ENCODE results near the gene MECR. TPM values are rescaled to one million over a fixed set of nuclear protein-coding genes. Genes with fewer than 3 reads are reported as not detected.

Gene MECR
- total RNA-seq, 1 donor from 2014 or later, result 16.9 TPM

- TF ChIP-seq CTCF (IDR thresholded peaks at IDR 0.05), result no peak
- TF ChIP-seq POLR2AphosphoS5 (IDR thresholded peaks at IDR 0.05; ENCODE audit: insufficient read depth in 1 of 2, low read depth in 1 of 2), result no peak
- TF ChIP-seq POLR2A (IDR thresholded peaks at IDR 0.05), result no peak
- Histone ChIP-seq H3K27ac (no peak overlapping the region), H3K9me3 (no peaks in the 10 kb centered on the region), H3K36me3 (no peaks in the 10 kb centered on the region), H3K27me3 (no peaks in the 10 kb centered on the region), H3K4me3 (no peak overlapping the region), H3K4me1 (peaks cover 22% of the 10 kb centered on the region)
- no peak for DNase-seq (ENCODE audit: extremely low spot score in 2 of 2)
- intact Hi-C loops (cut with DNase I), result no loop called here
Observed at GRCh38 chr1:29255134-29255666, 24.5 kb upstream of the MECR start.

GRCh38 chr1:29254346-29254745, 23.6 kb upstream of the MECR start:
- TF ChIP-seq CTCF (IDR thresholded peaks at IDR 0.05) (no peak), POLR2A (IDR thresholded peaks at IDR 0.05) (no peak), POLR2AphosphoS5 (IDR thresholded peaks at IDR 0.05; ENCODE audit: insufficient read depth in 1 of 2, low read depth in 1 of 2) (no peak)
- intact Hi-C loops (cut with DNase I), result loop anchor here (5.0 kb wide), 1 partner anchor 1228 kb away; no protein-coding TSS in a partner anchor
- Histone ChIP-seq H3K4me1 (peaks cover 18% of the 10 kb centered on the region), H3K36me3 (no peaks in the 10 kb centered on the region), H3K27me3 (no peaks in the 10 kb centered on the region), H3K27ac (no peak overlapping the region), H3K4me3 (no peak overlapping the region), H3K9me3 (no peaks in the 10 kb centered on the region)
- no peak for DNase-seq (ENCODE audit: extremely low spot score in 2 of 2)

GRCh38 chr1:29253180-29253579, 22.4 kb upstream of the MECR start:
- intact Hi-C loops (cut with DNase I), result loop anchor here (5.0 kb wide), 1 partner anchor 1229 kb away; no protein-coding TSS in a partner anchor
- peaks cover 12% of the 10 kb centered on the region for H3K4me1 ChIP-seq
- no peak for TF ChIP-seq POLR2A (IDR thresholded peaks at IDR 0.05)
- no peak for TF ChIP-seq CTCF (IDR thresholded peaks at IDR 0.05)
- no peak for TF ChIP-seq POLR2AphosphoS5 (IDR thresholded peaks at IDR 0.05; ENCODE audit: insufficient read depth in 1 of 2, low read depth in 1 of 2)

GRCh38 chr1:29251164-29252124, 20.7 kb upstream of the MECR start:
- no peak for DNase-seq (ENCODE audit: extremely low spot score in 2 of 2)
- no peaks in the 10 kb centered on the region for H3K9me3 ChIP-seq
- peaks cover 2% of the 10 kb centered on the region for H3K4me1 ChIP-seq
- intact Hi-C loops (cut with DNase I), result loop anchor here (5.0 kb wide), 1 partner anchor 1231 kb away; no protein-coding TSS in a partner anchor
- TF ChIP-seq POLR2A (IDR thresholded peaks at IDR 0.05) (no peak), CTCF (IDR thresholded peaks at IDR 0.05) (no peak), POLR2AphosphoS5 (IDR thresholded peaks at IDR 0.05; ENCODE audit: insufficient read depth in 1 of 2, low read depth in 1 of 2) (no peak)
- H3K36me3 ChIP-seq, result no peaks in the 10 kb centered on the region
- no peak overlapping the region for H3K27ac ChIP-seq
- no peak overlapping the region for H3K4me3 ChIP-seq
- no peaks in the 10 kb centered on the region for H3K27me3 ChIP-seq

More at GRCh38 chr1:29253180-29253579, 22.4 kb upstream of the MECR start:
- DNase-seq (ENCODE audit: extremely low spot score in 2 of 2), result no peak
- Histone ChIP-seq H3K27me3 (no peaks in the 10 kb centered on the region), H3K9me3 (no peaks in the 10 kb centered on the region), H3K27ac (no peak overlapping the region), H3K4me3 (no peak overlapping the region), H3K36me3 (no peaks in the 10 kb centered on the region)

Measured in vagina (tissue), 2 donors.